Measurements from ENCODE around the gene GLTPD2. TPM values are rescaled to one million over a fixed set of nuclear protein-coding genes. Genes with fewer than 3 reads are reported as not detected.

GLTPD2 gene
- total RNA-seq, 1 experiment from 2014 or later = 15.6 TPM

GRCh38 chr17:4810696-4811290, 22.0 kb downstream of the GLTPD2 start:
- intact Hi-C loops (cut with micrococcal nuclease; ENCODE audit: unreplicated experiment) = no loop called here
- no peaks in the 10 kb centered on the region for H3K9me3 ChIP-seq
- no TSS peak for BruUV-seq (replicated peaks)
- peaks cover 33% of the 10 kb centered on the region for H3K36me3 Mint-ChIP-seq (ENCODE audit: insufficient read depth, unreplicated experiment)
- ChIA-PET POLR2A (no interaction called here), CTCF (interaction anchor here (0.6 kb wide), 1 partner anchor 15 kb away, joined by 3 read pairs; the partner anchor contains the start of gene PSMB6)
- no peaks in the 10 kb centered on the region for H3K4me1 ChIP-seq
- no peaks in the 10 kb centered on the region for H3K4me1 Mint-ChIP-seq (ENCODE audit: low read depth, unreplicated experiment)
- no peaks in the 10 kb centered on the region for H3K27me3 Mint-ChIP-seq (ENCODE audit: insufficient read depth, unreplicated experiment)
- no peak overlapping the region for H3K4me3 ChIP-seq (ENCODE audit: low read depth, low read length)
- no peak overlapping the region for H3K4me3 Mint-ChIP-seq (ENCODE audit: unreplicated experiment)
- no peak for TF ChIP-seq CTCF (IDR thresholded peaks at IDR 0.05; ENCODE audit: insufficient read depth in 1 of 2, low read depth in 1 of 2, low read length in 1 of 2, severe bottlenecking in 1 of 2, unreplicated experiment in 1 of 2)
- no peaks in the 10 kb centered on the region for H3K36me3 ChIP-seq (ENCODE audit: control insufficient read depth, insufficient read depth, low read length)
- H3K9me3 Mint-ChIP-seq (ENCODE audit: unreplicated experiment) = no peaks in the 10 kb centered on the region
- no peak overlapping the region for H3K27ac Mint-ChIP-seq (ENCODE audit: unreplicated experiment)
- H3K27me3 ChIP-seq (replicated peaks; ENCODE audit: control insufficient read depth, insufficient read depth, low read length) = no peaks in the 10 kb centered on the region
- no peak for DNase-seq

- no peak for DNase-seq
- H3K9me3 Mint-ChIP-seq (ENCODE audit: unreplicated experiment) = no peaks in the 10 kb centered on the region
- H3K36me3 ChIP-seq (ENCODE audit: control insufficient read depth, insufficient read depth, low read length) = no peaks in the 10 kb centered on the region
- no peak overlapping the region for H3K4me3 ChIP-seq (ENCODE audit: low read depth, low read length)
- no peak for TF ChIP-seq CTCF (IDR thresholded peaks at IDR 0.05; ENCODE audit: insufficient read depth in 1 of 2, low read depth in 1 of 2, low read length in 1 of 2, severe bottlenecking in 1 of 2, unreplicated experiment in 1 of 2)
- H3K4me3 Mint-ChIP-seq (ENCODE audit: unreplicated experiment) = no peak overlapping the region
- no peaks in the 10 kb centered on the region for H3K9me3 ChIP-seq
- H3K4me1 ChIP-seq = no peaks in the 10 kb centered on the region
- H3K27ac Mint-ChIP-seq (ENCODE audit: unreplicated experiment) = no peak overlapping the region
- no peaks in the 10 kb centered on the region for H3K27me3 Mint-ChIP-seq (ENCODE audit: insufficient read depth, unreplicated experiment)
- H3K4me1 Mint-ChIP-seq (ENCODE audit: low read depth, unreplicated experiment) = no peaks in the 10 kb centered on the region
- H3K36me3 Mint-ChIP-seq (ENCODE audit: insufficient read depth, unreplicated experiment) = peaks cover 40% of the 10 kb centered on the region
- BruUV-seq (replicated peaks) = no TSS peak
- CTCF ChIA-PET = no interaction called here
- intact Hi-C loops (cut with micrococcal nuclease; ENCODE audit: unreplicated experiment) = no loop called here
- POLR2A ChIA-PET = no interaction called here
- no peaks in the 10 kb centered on the region for H3K27me3 ChIP-seq (replicated peaks; ENCODE audit: control insufficient read depth, insufficient read depth, low read length)
These were observed 22.7 kb downstream of the GLTPD2 start for GRCh38 chr17:4811471-4811870.

- Mint-ChIP-seq H3K4me3 (ENCODE audit: unreplicated experiment) (no peak overlapping the region), H3K9me3 (ENCODE audit: unreplicated experiment) (no peaks in the 10 kb centered on the region), H3K27ac (ENCODE audit: unreplicated experiment) (no peak overlapping the region), H3K4me1 (ENCODE audit: low read depth, unreplicated experiment) (no peaks in the 10 kb centered on the region), H3K36me3 (ENCODE audit: insufficient read depth, unreplicated experiment) (peaks cover 42% of the 10 kb centered on the region), H3K27me3 (ENCODE audit: insufficient read depth, unreplicated experiment) (no peaks in the 10 kb centered on the region)
- POLR2A ChIA-PET = no interaction called here
- H3K36me3 ChIP-seq (ENCODE audit: control insufficient read depth, insufficient read depth, low read length) = no peaks in the 10 kb centered on the region
- no peak for DNase-seq
- no peak overlapping the region for H3K4me3 ChIP-seq (ENCODE audit: low read depth, low read length)
- TF ChIP-seq CTCF (IDR thresholded peaks at IDR 0.05; ENCODE audit: insufficient read depth in 1 of 2, low read depth in 1 of 2, low read length in 1 of 2, severe bottlenecking in 1 of 2, unreplicated experiment in 1 of 2) = no peak
- intact Hi-C loops (cut with micrococcal nuclease; ENCODE audit: unreplicated experiment) = no loop called here
- H3K9me3 ChIP-seq = no peaks in the 10 kb centered on the region
- H3K27me3 ChIP-seq (replicated peaks; ENCODE audit: control insufficient read depth, insufficient read depth, low read length) = no peaks in the 10 kb centered on the region
- CTCF ChIA-PET = no interaction called here
- BruUV-seq (replicated peaks) = no TSS peak
- no peaks in the 10 kb centered on the region for H3K4me1 ChIP-seq
These were observed 23.9 kb downstream of the GLTPD2 start for GRCh38 chr17:4812690-4813089.
